HG02623 (cell line): ENCODE data around the gene SYNE3.

ENCODE experiments used
- ATAC-seq: cut with Tn5 transposase; IDR thresholded peaks from one replicate; pipeline ENCODE4 v1.9.1; 2021; ENCODE audit warnings: moderate library complexity; ENCODE audit not compliant: unreplicated experiment

The SYNE3 gene

GRCh38 chr14:95540236-95540855 is 23.9 kb upstream of the SYNE3 start:
- ATAC-seq: no peak

- ATAC-seq: no peak
These were observed 22.5 kb upstream of the SYNE3 start for GRCh38 chr14:95538801-95539509.

- ATAC-seq: no peak
These were observed 21.0 kb upstream of the SYNE3 start for GRCh38 chr14:95537298-95538089.

- no peak for ATAC-seq
These were observed 20.2 kb upstream of the SYNE3 start for GRCh38 chr14:95536671-95537070.

- no peak for ATAC-seq
These were observed 19.7 kb upstream of the SYNE3 start for GRCh38 chr14:95536036-95536593.

- ATAC-seq: no peak
These were observed 19.0 kb upstream of the SYNE3 start for GRCh38 chr14:95535226-95536021.

- peak; percentile 87 for ATAC-seq
These were observed 18.1 kb upstream of the SYNE3 start, which contains the start of gene GLRX5 for GRCh38 chr14:95534299-95535225. Gene GLRX5, plus strand, starts transcription at chr14:95535050. Its CDS starts 40 bp downstream, at chr14:95535090.

- ATAC-seq: no peak
These were observed 17.4 kb upstream of the SYNE3 start for GRCh38 chr14:95533822-95534221.

- ATAC-seq: no peak
These were observed 17.0 kb upstream of the SYNE3 start for GRCh38 chr14:95533391-95533821.

GRCh38 chr14:95531969-95532368 is 15.5 kb upstream of the SYNE3 start:
- no peak for ATAC-seq

- ATAC-seq: no peak
These were observed 15.0 kb upstream of the SYNE3 start for GRCh38 chr14:95531473-95531872.

- ATAC-seq: no peak
These were observed 14.2 kb upstream of the SYNE3 start for GRCh38 chr14:95530473-95531276.

GRCh38 chr14:95529216-95529615 is 12.8 kb upstream of the SYNE3 start:
- ATAC-seq: no peak

- no peak for ATAC-seq
These were observed 11.0 kb upstream of the SYNE3 start for GRCh38 chr14:95527387-95528002.

GRCh38 chr14:95526483-95527386 is 10.3 kb upstream of the SYNE3 start:
- no peak for ATAC-seq

GRCh38 chr14:95525999-95526398 is 9.5 kb upstream of the SYNE3 start:
- ATAC-seq: no peak
